ENCODE measurements around the gene MAGOH. TPM values are rescaled to one million over a fixed set of nuclear protein-coding genes. Genes with fewer than 3 reads are reported as not detected.

The MAGOH gene
- total and polyA plus RNA-seq, 10 of the 15 experiments (the other 5 are each of a cell fraction or from before 2014, with no cell fraction given) = 62.6 to 261 (median 89.8) TPM

DNA sequence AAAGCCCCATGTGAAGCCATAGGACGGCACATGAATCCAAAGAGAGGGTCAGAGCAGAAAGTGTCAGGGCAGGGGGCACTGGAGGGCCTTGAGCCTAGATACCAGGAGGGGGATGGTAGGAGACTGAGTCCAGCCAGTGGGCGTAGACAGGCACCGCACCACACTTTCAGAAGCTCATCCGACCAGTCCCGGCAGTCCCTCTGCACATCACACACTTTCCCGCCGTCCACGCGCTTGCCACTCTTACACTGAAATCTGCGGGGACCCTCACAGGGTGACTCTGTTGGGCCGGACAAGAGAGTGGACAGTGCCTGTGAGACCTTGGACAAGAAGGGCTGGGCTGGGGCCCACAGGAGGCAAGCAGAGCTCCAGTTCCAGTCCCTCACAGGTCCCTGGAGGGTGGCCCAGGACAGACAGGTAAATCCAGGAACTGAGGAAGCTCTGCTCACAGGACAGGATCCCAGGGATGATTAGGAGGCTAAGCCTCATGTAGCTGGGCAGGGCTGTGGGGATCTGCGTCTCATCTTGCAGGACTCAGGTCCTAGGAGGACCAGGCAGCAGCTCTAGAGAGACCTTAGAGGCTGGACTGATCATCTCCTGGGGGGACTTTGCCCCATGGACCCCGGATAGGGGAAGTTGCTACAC, 36.3 kb upstream of the MAGOH start:
- intact Hi-C loops (cut with micrococcal nuclease; ENCODE audit: unreplicated experiment) (no loop called here), in situ Hi-C loops (cut with MboI) (loop anchor here (5.0 kb wide), 1 partner anchor 118 kb away; no protein-coding TSS in a partner anchor)
- H4K20me1 ChIP-seq (ENCODE audit: control insufficient read depth, insufficient read depth) = no peaks in the 10 kb centered on the region
- H3K9me3 ChIP-seq (replicated peaks; ENCODE audit: control insufficient read depth, insufficient read depth, low read length) = no peaks in the 10 kb centered on the region
- H3K4me1 ChIP-seq (ENCODE audit: control insufficient read depth, insufficient read depth, low read length) = no peaks in the 10 kb centered on the region
- H3K4me3 ChIP-seq = no peak overlapping the region
- no peak overlapping the region for H2AFZ ChIP-seq (ENCODE audit: control insufficient read depth, low read depth, low read length)
- no peak overlapping the region for H3K9ac ChIP-seq (ENCODE audit: control insufficient read depth, insufficient read depth, low read length)
- FAIRE-seq (no peak), DNase-seq (ENCODE audit: low read depth, low spot score) (no peak), ATAC-seq (no peak)
- H3K36me3 ChIP-seq (ENCODE audit: control insufficient read depth in 2 of 2, insufficient read depth in 2 of 2, low read length in 1 of 2) = peaks cover 8 to 29% of the 10 kb centered on the region in 2 experiments; a peak in 3 of 4 replicates
- ChIA-PET RAD21 (ENCODE audit: unreplicated experiment) (interaction anchor here (0.6 kb wide), 1 partner anchor 168 kb away, joined by 4 read pairs; no protein-coding TSS in a partner anchor), CTCF (interaction anchor here (1.2 kb wide), 1 partner anchor 118 kb away, joined by 8 read pairs; no protein-coding TSS in a partner anchor), POLR2A (no interaction called here), SMC1A (ENCODE audit: uncharacterized antibody, unreplicated experiment) (interaction anchor here (0.7 to 1.2 kb wide), 2 partner anchors 118 to 119 kb away, joined by 3 to 4 read pairs; no protein-coding TSS in a partner anchor)
- no peak overlapping the region for H3K4me2 ChIP-seq (ENCODE audit: control insufficient read depth, insufficient read depth)
- whole genome bisulfite sequencing (ENCODE audit: insufficient coverage, insufficient replicate concordance, low lambda C conversion rate, missing lambda C conversion rate) = 92% methylated on average over 13 of the region's 13 CpGs
- TF ChIP-seq HDAC6 (IDR thresholded peaks at IDR 0.05; ENCODE audit: unreplicated experiment) (no peak), RBBP5 (conservative IDR thresholded peaks at IDR 0.05) (no peak), NFYB (IDR thresholded peaks at IDR 0.05; ENCODE audit: insufficient read depth, low read depth, low read length) (no peak), FOS (IDR thresholded peaks at IDR 0.05; ENCODE audit: borderline replicate concordance, extremely low read depth, insufficient read length) (no peak), BRCA1 (IDR thresholded peaks at IDR 0.05; ENCODE audit: low read depth, low read length) (no peak), SUZ12 (IDR thresholded peaks at IDR 0.05; ENCODE audit: unreplicated experiment) (no peak)
- no peaks in the 10 kb centered on the region for H3K79me2 ChIP-seq (ENCODE audit: control insufficient read depth, insufficient read depth, low read length)
- no peak overlapping the region for H3K27ac ChIP-seq (ENCODE audit: control insufficient read depth, insufficient read depth)
- BruUV-seq (replicated peaks) = no TSS peak
- H3K27me3 ChIP-seq (replicated peaks in 1 of 2; ENCODE audit: control insufficient read depth in 2 of 2, insufficient read depth in 2 of 2, low read length in 1 of 2) = no peaks in the 10 kb centered on the region

GRCh38 chr1:53274026-53274425, 35.7 kb upstream of the MAGOH start:
- ChIA-PET CTCF (interaction anchor here (0.8 kb wide), 1 partner anchor 119 kb away, joined by 4 read pairs; no protein-coding TSS in a partner anchor), SMC1A (ENCODE audit: uncharacterized antibody, unreplicated experiment) (interaction anchor here (1.2 kb wide), 1 partner anchor 118 kb away, joined by 4 read pairs; no protein-coding TSS in a partner anchor), RAD21 (ENCODE audit: unreplicated experiment) (no interaction called here), POLR2A (no interaction called here)
- no peak overlapping the region for H3K4me3 ChIP-seq
- ATAC-seq (no peak), DNase-seq (ENCODE audit: low read depth, low spot score) (no peak), FAIRE-seq (no peak)
- no peaks in the 10 kb centered on the region for H3K9me3 ChIP-seq (replicated peaks; ENCODE audit: control insufficient read depth, insufficient read depth, low read length)
- no peaks in the 10 kb centered on the region for H4K20me1 ChIP-seq (ENCODE audit: control insufficient read depth, insufficient read depth)
- H3K79me2 ChIP-seq (ENCODE audit: control insufficient read depth, insufficient read depth, low read length) = no peaks in the 10 kb centered on the region
- in situ Hi-C loops (cut with MboI) = no loop called here
- BruUV-seq (replicated peaks) = no TSS peak
- WGBS (ENCODE audit: insufficient coverage, insufficient replicate concordance, low lambda C conversion rate, missing lambda C conversion rate) = 100% methylated on average over 4 of the region's 4 CpGs
- intact Hi-C loops (cut with micrococcal nuclease; ENCODE audit: unreplicated experiment) = no loop called here
- H3K27ac ChIP-seq (ENCODE audit: control insufficient read depth, insufficient read depth) = no peak overlapping the region
- H3K4me1 ChIP-seq (ENCODE audit: control insufficient read depth, insufficient read depth, low read length) = no peaks in the 10 kb centered on the region
- no peak overlapping the region for H3K9ac ChIP-seq (ENCODE audit: control insufficient read depth, insufficient read depth, low read length)
- no peak overlapping the region for H3K4me2 ChIP-seq (ENCODE audit: control insufficient read depth, insufficient read depth)
- no peak overlapping the region for H2AFZ ChIP-seq (ENCODE audit: control insufficient read depth, low read depth, low read length)
- TF ChIP-seq CHD1 (IDR thresholded peaks at IDR 0.05; ENCODE audit: low read depth, low read length) = no peak
- no peak for TF ChIP-seq MTA2 (IDR thresholded peaks at IDR 0.05; ENCODE audit: low read depth)
- no peak for TF ChIP-seq SMAD1 (IDR thresholded peaks at IDR 0.05; ENCODE audit: low read depth, partially characterized antibody)
- TF ChIP-seq NFXL1 (IDR thresholded peaks at IDR 0.05; ENCODE audit: borderline replicate concordance) = no peak
- no peak for TF ChIP-seq NFYA (IDR thresholded peaks at IDR 0.05; ENCODE audit: borderline replicate concordance, low read depth, low read length)
- no peak for TF ChIP-seq PAX8 (IDR thresholded peaks at IDR 0.05)
- TF ChIP-seq ZBED1 (IDR thresholded peaks at IDR 0.05; ENCODE audit: borderline replicate concordance) = no peak
- no peak for TF ChIP-seq CBX5 (IDR thresholded peaks at IDR 0.05; ENCODE audit: low read depth)
- no peak for TF ChIP-seq NR2F1 (conservative IDR thresholded peaks at IDR 0.05)
- no peak for TF ChIP-seq ZBTB33 (IDR thresholded peaks at IDR 0.05)
- TF ChIP-seq ZNF24 (IDR thresholded peaks at IDR 0.05) = no peak
- H3K27me3 ChIP-seq (replicated peaks in 1 of 2; ENCODE audit: control insufficient read depth in 2 of 2, insufficient read depth in 2 of 2, low read length in 1 of 2) = no peaks in the 10 kb centered on the region
- peaks cover 8 to 26% of the 10 kb centered on the region in 2 experiments; a peak in 3 of 4 replicates for H3K36me3 ChIP-seq (ENCODE audit: control insufficient read depth in 2 of 2, insufficient read depth in 2 of 2, low read length in 1 of 2)

Measured in GM12878 (cell line).